Measurements from ENCODE around the gene RABGAP1L. TPM values are rescaled to one million over a fixed set of nuclear protein-coding genes. Genes with fewer than 3 reads are reported as not detected.

RABGAP1L gene
- total and polyA plus RNA-seq, 2 donors (not counting 3 experiments of a cell fraction or from before 2014, with no cell fraction given), result 6.4 to 22.2 TPM

- TF ChIP-seq MYC (IDR thresholded peaks at IDR 0.05; ENCODE audit: low read depth, low read length) (no peak), EZH2 (IDR thresholded peaks at IDR 0.05; ENCODE audit: borderline replicate concordance, low read depth, low read length, severe bottlenecking) (no peak), FOS (IDR thresholded peaks at IDR 0.05; ENCODE audit: borderline replicate concordance, insufficient read depth, low read length) (no peak), MAX (IDR thresholded peaks at IDR 0.05; ENCODE audit: insufficient read depth, insufficient read length) (no peak), POLR2AphosphoS5 (IDR thresholded peaks at IDR 0.05; ENCODE audit: insufficient read depth, low read depth, low read length) (no peak), CTCF (IDR thresholded peaks at IDR 0.05; ENCODE audit: extremely low read depth in 1 of 2, insufficient read depth in 1 of 2, low read depth in 1 of 2, low read length in 2 of 2) (peak; percentile 46 to 50)
- H3K27ac ChIP-seq (ENCODE audit: insufficient read depth, low read depth, low read length), result no peak overlapping the region
- H3K79me2 ChIP-seq (ENCODE audit: control insufficient read depth, insufficient read depth, low read length), result no peaks in the 10 kb centered on the region
- intact Hi-C loops (cut with micrococcal nuclease) (loop anchor here (1.0 to 10.0 kb wide), 6 partner anchors 61 to 1473 kb away; partner anchors contain the start of gene RABGAP1L), dilution Hi-C loops (cut with MboI; ENCODE audit: extremely low pct_ligation_motif_present, low sequenced_read_pairs) (no loop called here)
- no peaks in the 10 kb centered on the region for H3K9me1 ChIP-seq (replicated peaks; ENCODE audit: control insufficient read depth, extremely low read depth, insufficient read depth, low read length)
- H3K9me3 ChIP-seq (replicated peaks; ENCODE audit: control insufficient read depth, insufficient read depth, low read length), result no peaks in the 10 kb centered on the region
- BruUV-seq (replicated peaks), result no TSS peak
- ChIA-PET CTCF (interaction anchor here (0.5 to 2.1 kb wide), 32 partner anchors 9 to 1475 kb away, joined by 3 to 14 read pairs (median 4); partner anchors contain the start of genes RABGAP1L and RC3H1), POLR2A (no interaction called here)
- H3K4me3 ChIP-seq (replicated peaks in 1 of 3; ENCODE audit: insufficient read depth in 1 of 3, low read depth in 1 of 3, low read length in 3 of 3), result no peak overlapping the region
- H4K20me1 ChIP-seq (replicated peaks; ENCODE audit: control insufficient read depth, extremely low read depth, insufficient read depth, low read length), result no peaks in the 10 kb centered on the region
- H3K4me1 ChIP-seq (ENCODE audit: control insufficient read depth, extremely low read depth, insufficient read depth, low read length), result no peaks in the 10 kb centered on the region
- no peaks in the 10 kb centered on the region for H3K36me3 ChIP-seq (ENCODE audit: control insufficient read depth in 2 of 2, extremely low read depth in 1 of 2, insufficient read depth in 2 of 2, low read length in 2 of 2)
- H2AFZ ChIP-seq (ENCODE audit: low read depth, low read length), result no peak overlapping the region
- DNase-seq (ENCODE audit: low read depth, low spot score) (peak; percentile 66), FAIRE-seq (peak; percentile 42)
- no peaks in the 10 kb centered on the region for H3K27me3 ChIP-seq (ENCODE audit: control insufficient read depth in 2 of 2, insufficient read depth in 2 of 2, low read length in 2 of 2)
- no peak overlapping the region for H3K4me2 ChIP-seq (ENCODE audit: insufficient read depth, low read length)
- no peak overlapping the region for H3K9ac ChIP-seq (replicated peaks; ENCODE audit: extremely low read depth, insufficient read depth, low read length)
Observed at GRCh38 chr1:174217787-174218574, 58.7 kb downstream of the RABGAP1L start.

Measured in endothelial cell of umbilical vein (primary cell).